GM19099 (cell line): Measurements from ENCODE around the gene TBC1D2B.

Experiments
- POLR2A ChIP-seq: IDR thresholded peaks from 3 replicates; pipeline ENCODE4 v1.6.1; 2011; ENCODE audit warnings: low read depth; ENCODE audit not compliant: insufficient read length; ENCODE audit errors: extremely low read depth

Gene TBC1D2B

DNA sequence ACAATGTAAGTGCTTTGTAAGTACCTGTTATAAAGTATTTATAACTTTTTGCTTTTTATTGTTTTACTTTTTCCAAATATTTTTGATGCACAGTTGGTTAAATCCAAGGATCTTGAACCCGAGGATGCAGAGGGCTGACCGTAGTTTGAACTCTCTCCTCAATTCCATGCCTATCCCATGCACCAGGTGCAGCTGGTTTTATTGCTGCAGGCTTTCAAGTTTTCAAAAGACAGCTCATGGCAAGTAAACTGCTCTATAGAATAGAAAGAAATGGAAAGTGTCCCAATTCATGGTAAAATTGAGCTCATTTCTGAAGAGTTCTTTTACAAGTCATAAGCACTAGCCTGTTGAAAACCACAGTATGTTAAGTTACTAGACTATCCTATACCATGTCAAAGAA lies 131.9 kb downstream of the TBC1D2B start:
- TF ChIP-seq POLR2A: no peak
